Type B pancreatic cell (in vitro differentiated cells): ENCODE measurements around the gene ANKRD33. TPM values are rescaled to one million over a fixed set of nuclear protein-coding genes. Genes with fewer than 3 reads are reported as not detected.

ENCODE experiments used
- DNase-seq: peaks from one replicate; pipeline ENCODE4 v3.0.0; 2021; ENCODE audit warnings: mixed read lengths; ENCODE audit not compliant: unreplicated experiment; ENCODE audit errors: extremely low spot score
- H3K27ac Mint-ChIP-seq: 2 replicates; pipeline ENCODE4 v1.8.0; 2021; ENCODE audit warnings: mild to moderate bottlenecking, mixed read lengths
- H3K27me3 Mint-ChIP-seq: 2 replicates; pipeline ENCODE4 v1.8.0; 2021; ENCODE audit warnings: mixed read lengths
- H3K36me3 Mint-ChIP-seq: 2 replicates; pipeline ENCODE4 v1.8.0; 2021; ENCODE audit warnings: mixed read lengths
- H3K4me1 Mint-ChIP-seq: one replicate; pipeline ENCODE4 v1.8.0; 2021; ENCODE audit warnings: mixed read lengths; ENCODE audit not compliant: unreplicated experiment
- H3K4me3 Mint-ChIP-seq: 2 replicates; pipeline ENCODE4 v1.8.0; 2021; ENCODE audit warnings: mild to moderate bottlenecking, mixed read lengths
- H3K9me3 Mint-ChIP-seq: 2 replicates; pipeline ENCODE4 v1.8.0; 2021; ENCODE audit warnings: mixed read lengths
- CTCF ChIP-seq: fragments of 200-600 bp; sonication (generic); conservative IDR thresholded peaks from 2 replicates; pipeline ENCODE4 v1.5.0; 2021; ENCODE audit warnings: antibody characterized with exemption, mild to moderate bottlenecking
- total RNA-seq: library from RNA; stranded (reverse); gene quantifications from 2 replicates; pipeline ENCODE4 v1.2.1, GENCODE V29; 2021; ENCODE audit warnings: low replicate concordance

Gene ANKRD33
- total RNA-seq, 1 donor from 2014 or later: 0.51 TPM

GRCh38 chr12:51896236-51896635, 8.3 kb downstream of the ANKRD33 start:
- Mint-ChIP-seq H3K36me3 (no peaks in the 10 kb centered on the region), H3K27me3 (peaks cover 6% of the 10 kb centered on the region), H3K4me3 (no peak overlapping the region), H3K9me3 (no peaks in the 10 kb centered on the region), H3K4me1 (peaks cover 11% of the 10 kb centered on the region), H3K27ac (peak overlapping the region; percentile 46)
- no peak for DNase-seq
- TF ChIP-seq CTCF: no peak

- TF ChIP-seq CTCF: no peak
- DNase-seq: no peak
- H3K4me3 Mint-ChIP-seq: no peak overlapping the region
- no peak overlapping the region for H3K27ac Mint-ChIP-seq
- H3K9me3 Mint-ChIP-seq: no peaks in the 10 kb centered on the region
- H3K36me3 Mint-ChIP-seq: no peaks in the 10 kb centered on the region
- peaks cover 6% of the 10 kb centered on the region for H3K27me3 Mint-ChIP-seq
- H3K4me1 Mint-ChIP-seq: peaks cover 8% of the 10 kb centered on the region
These were observed 9.3 kb downstream of the ANKRD33 start for GRCh38 chr12:51897181-51897580.

- peaks cover 8% of the 10 kb centered on the region for H3K4me1 Mint-ChIP-seq
- DNase-seq: no peak
- no peaks in the 10 kb centered on the region for H3K9me3 Mint-ChIP-seq
- H3K36me3 Mint-ChIP-seq: no peaks in the 10 kb centered on the region
- TF ChIP-seq CTCF: no peak
- no peak overlapping the region for H3K4me3 Mint-ChIP-seq
- no peak overlapping the region for H3K27ac Mint-ChIP-seq
- peaks cover 6% of the 10 kb centered on the region for H3K27me3 Mint-ChIP-seq
These were observed 10.6 kb downstream of the ANKRD33 start for GRCh38 chr12:51898506-51898905.

- Mint-ChIP-seq H3K27ac (no peak overlapping the region), H3K27me3 (peaks cover 6% of the 10 kb centered on the region), H3K9me3 (no peaks in the 10 kb centered on the region), H3K4me1 (peaks cover 11% of the 10 kb centered on the region), H3K4me3 (no peak overlapping the region), H3K36me3 (no peaks in the 10 kb centered on the region)
- DNase-seq: no peak
- TF ChIP-seq CTCF: no peak
These were observed 11.0 kb downstream of the ANKRD33 start for GRCh38 chr12:51898937-51899336.

GRCh38 chr12:51900323-51900889, 12.5 kb downstream of the ANKRD33 start:
- H3K4me1 Mint-ChIP-seq: peaks cover 10% of the 10 kb centered on the region
- H3K4me3 Mint-ChIP-seq: no peak overlapping the region
- no peak for DNase-seq
- H3K27me3 Mint-ChIP-seq: peaks cover 6% of the 10 kb centered on the region
- no peak for TF ChIP-seq CTCF
- no peak overlapping the region for H3K27ac Mint-ChIP-seq
- no peaks in the 10 kb centered on the region for H3K36me3 Mint-ChIP-seq
- no peaks in the 10 kb centered on the region for H3K9me3 Mint-ChIP-seq
